Skeletal muscle tissue (tissue), 4 donors: ENCODE measurements around the gene TMEM131L. TPM values are rescaled to one million over a fixed set of nuclear protein-coding genes. Genes with fewer than 3 reads are reported as not detected.
"Not testable (repeated sequence)": the region's sequence is repeated elsewhere in the genome, so short reads cannot be mapped to it uniquely, and the experiment has no call there.

ENCODE experiments used
- H3K27ac ChIP-seq: one replicate; pipeline ENCODE4 v1.7.0; 2013; ENCODE audit warnings: mild to moderate bottlenecking, low read depth, low read length, inconsistent platforms
- H3K27me3 ChIP-seq, 3 donors: one replicate each; pipeline ENCODE4 v1.7.0; 2013; ENCODE audit warnings: low read length in 3 of 3; ENCODE audit not compliant: control insufficient read depth in 3 of 3, insufficient read depth in 3 of 3
- H3K36me3 ChIP-seq, 3 donors: one replicate each; pipeline ENCODE4 v1.7.0; 2013; ENCODE audit warnings: low read length in 3 of 3; ENCODE audit not compliant: control insufficient read depth in 3 of 3, insufficient read depth in 3 of 3
- H3K4me1 ChIP-seq, 3 donors: one replicate each; pipeline ENCODE4 v1.7.0; 2013; ENCODE audit warnings: low read length in 3 of 3, mild to moderate bottlenecking in 3 of 3; ENCODE audit not compliant: control insufficient read depth in 3 of 3, insufficient read depth in 3 of 3
- H3K4me3 ChIP-seq, 3 donors: one replicate each; pipeline ENCODE4 v1.7.0; 2013; ENCODE audit warnings: low read length in 3 of 3
- H3K9ac ChIP-seq, 3 donors: one replicate each; pipeline ENCODE4 v1.7.0; 2013; ENCODE audit warnings: low read length in 3 of 3, mild to moderate bottlenecking in 3 of 3, moderate library complexity in 2 of 3, low read depth in 1 of 3
- H3K9me3 ChIP-seq, 3 donors: one replicate each; pipeline ENCODE4 v1.7.0; 2013; ENCODE audit warnings: low read length in 3 of 3; ENCODE audit not compliant: control insufficient read depth in 3 of 3
- total RNA-seq: library from RNA; depleted of rRNA; stranded (reverse); fragments of >200 nt; gene quantifications from one replicate; pipeline ENCODE4 v1.2.3, GENCODE V29; 2014
- donor health status: Osteomylitis.

Gene TMEM131L, protein sequence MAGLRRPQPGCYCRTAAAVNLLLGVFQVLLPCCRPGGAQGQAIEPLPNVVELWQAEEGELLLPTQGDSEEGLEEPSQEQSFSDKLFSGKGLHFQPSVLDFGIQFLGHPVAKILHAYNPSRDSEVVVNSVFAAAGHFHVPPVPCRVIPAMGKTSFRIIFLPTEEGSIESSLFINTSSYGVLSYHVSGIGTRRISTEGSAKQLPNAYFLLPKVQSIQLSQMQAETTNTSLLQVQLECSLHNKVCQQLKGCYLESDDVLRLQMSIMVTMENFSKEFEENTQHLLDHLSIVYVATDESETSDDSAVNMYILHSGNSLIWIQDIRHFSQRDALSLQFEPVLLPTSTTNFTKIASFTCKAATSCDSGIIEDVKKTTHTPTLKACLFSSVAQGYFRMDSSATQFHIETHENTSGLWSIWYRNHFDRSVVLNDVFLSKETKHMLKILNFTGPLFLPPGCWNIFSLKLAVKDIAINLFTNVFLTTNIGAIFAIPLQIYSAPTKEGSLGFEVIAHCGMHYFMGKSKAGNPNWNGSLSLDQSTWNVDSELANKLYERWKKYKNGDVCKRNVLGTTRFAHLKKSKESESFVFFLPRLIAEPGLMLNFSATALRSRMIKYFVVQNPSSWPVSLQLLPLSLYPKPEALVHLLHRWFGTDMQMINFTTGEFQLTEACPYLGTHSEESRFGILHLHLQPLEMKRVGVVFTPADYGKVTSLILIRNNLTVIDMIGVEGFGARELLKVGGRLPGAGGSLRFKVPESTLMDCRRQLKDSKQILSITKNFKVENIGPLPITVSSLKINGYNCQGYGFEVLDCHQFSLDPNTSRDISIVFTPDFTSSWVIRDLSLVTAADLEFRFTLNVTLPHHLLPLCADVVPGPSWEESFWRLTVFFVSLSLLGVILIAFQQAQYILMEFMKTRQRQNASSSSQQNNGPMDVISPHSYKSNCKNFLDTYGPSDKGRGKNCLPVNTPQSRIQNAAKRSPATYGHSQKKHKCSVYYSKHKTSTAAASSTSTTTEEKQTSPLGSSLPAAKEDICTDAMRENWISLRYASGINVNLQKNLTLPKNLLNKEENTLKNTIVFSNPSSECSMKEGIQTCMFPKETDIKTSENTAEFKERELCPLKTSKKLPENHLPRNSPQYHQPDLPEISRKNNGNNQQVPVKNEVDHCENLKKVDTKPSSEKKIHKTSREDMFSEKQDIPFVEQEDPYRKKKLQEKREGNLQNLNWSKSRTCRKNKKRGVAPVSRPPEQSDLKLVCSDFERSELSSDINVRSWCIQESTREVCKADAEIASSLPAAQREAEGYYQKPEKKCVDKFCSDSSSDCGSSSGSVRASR (N-terminal part only)
- total RNA-seq = 69.4 TPM

DNA sequence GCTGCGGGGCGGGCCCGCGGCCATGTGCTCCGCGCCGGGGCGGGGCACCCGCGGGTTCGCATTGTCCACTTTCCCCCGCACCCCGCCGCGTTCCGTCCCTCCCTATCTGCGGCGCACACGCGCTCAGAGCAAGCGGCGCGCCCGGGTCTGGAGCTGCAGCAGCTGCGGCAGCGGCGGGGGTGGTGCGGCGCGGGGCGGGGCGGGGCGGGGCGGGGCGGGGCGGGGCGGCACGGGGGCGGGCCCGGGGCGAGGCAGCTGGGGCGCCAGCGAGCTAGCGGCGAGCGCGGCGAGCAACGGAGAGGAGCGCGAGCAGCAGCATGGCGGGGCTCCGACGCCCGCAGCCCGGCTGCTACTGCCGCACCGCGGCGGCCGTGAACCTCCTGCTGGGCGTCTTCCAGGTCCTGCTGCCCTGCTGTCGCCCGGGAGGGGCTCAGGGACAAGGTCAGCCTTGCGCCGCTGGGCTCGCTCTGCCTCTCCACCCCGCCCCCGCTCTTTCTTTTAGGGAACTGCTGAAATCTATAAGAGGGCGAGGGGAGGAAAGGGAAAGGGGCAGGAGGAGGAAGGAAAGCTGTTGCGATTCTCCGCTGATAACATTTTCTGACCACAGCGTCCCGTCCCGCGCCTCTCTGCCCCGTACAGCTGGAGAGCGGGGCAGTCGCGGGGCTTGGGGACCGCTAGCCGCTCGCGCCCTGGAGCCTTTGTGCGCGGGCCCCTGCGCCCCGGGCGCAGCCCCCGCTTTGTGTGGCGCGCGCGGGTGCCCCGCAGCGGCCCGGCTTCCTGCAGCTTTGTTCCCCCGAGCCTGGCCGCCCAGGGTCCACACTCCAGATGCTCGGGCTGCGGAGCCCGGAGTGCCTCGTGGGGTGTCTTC is at the start of gene TMEM131L:
TMEM131L (plus strand) TSS at position 280 of the 868 bp plus-strand sequence; CDS start at position 318, 38 bp downstream.
- Histone ChIP-seq H3K36me3 (no peaks in the 10 kb centered on the region), H3K9me3 (no peaks in the 10 kb centered on the region), H3K4me1 (peaks cover 35 to 48% (median 43%) of the 10 kb centered on the region in 3 donors), H3K27me3 (no peaks in the 10 kb centered on the region), H3K4me3 (peak within 1 kb of the TSS; percentile 74 to 87 (median 84)), H3K9ac (peak within 1 kb of the TSS; percentile 88 to 97 (median 92)), H3K27ac (peak within 1 kb of the TSS; percentile 92)

DNA sequence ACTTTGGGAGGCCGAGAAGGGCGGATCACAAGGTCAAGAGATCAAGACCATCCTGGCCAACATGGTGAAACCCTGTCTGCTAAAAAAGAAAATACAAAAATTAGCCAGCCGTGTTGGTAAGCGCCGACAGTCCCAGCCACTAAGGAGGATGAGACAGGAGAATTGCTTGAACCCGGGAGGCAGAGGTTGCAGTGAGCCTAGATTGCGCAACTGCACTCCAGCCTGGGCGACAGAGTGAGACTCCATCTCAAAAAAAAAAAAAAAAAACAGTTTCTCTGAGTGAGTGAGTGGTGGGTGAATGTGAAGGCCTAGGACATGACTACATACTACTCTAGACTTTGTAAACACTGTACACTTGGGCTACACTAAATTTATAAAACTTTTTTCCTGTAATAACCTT is 49.7 kb upstream of the TMEM131L start:
- not testable (repeated sequence) for H3K4me3 ChIP-seq

DNA sequence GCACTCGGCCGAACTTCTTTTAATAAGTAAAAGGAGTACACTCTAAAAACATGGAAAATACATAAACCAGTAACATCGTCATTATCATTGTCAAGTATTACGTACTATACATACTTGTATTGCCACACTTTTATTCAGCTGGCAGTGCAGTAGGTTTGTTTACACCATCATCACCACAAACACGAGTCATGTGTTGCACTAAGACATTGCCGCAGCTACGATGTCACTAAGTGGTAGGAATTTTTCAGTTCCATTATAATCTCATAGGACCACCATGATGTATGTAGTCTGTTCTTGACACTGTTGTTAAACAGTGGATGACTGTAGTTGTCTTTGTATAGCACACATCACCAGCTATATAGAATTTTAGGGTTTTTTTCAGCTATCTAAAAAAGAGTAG is 48.0 kb upstream of the TMEM131L start:
- no peaks in the 10 kb centered on the region for H3K27me3 ChIP-seq
- H3K9me3 ChIP-seq = no peaks in the 10 kb centered on the region
- no peak overlapping the region for H3K27ac ChIP-seq
- H3K36me3 ChIP-seq = no peaks in the 10 kb centered on the region
- no peak overlapping the region for H3K9ac ChIP-seq
- no peak overlapping the region for H3K4me3 ChIP-seq
- no peaks in the 10 kb centered on the region for H3K4me1 ChIP-seq

More for the DNA sequence above, 49.7 kb upstream of the TMEM131L start:
- H3K9ac ChIP-seq, H3K4me1 ChIP-seq, H3K36me3 ChIP-seq, H3K9me3 ChIP-seq, H3K27ac ChIP-seq, H3K27me3 ChIP-seq: not testable (repeated sequence)

- Histone ChIP-seq H3K27me3 (no peaks in the 10 kb centered on the region), H3K9ac (no peak overlapping the region), H3K9me3 (no peaks in the 10 kb centered on the region), H3K4me3 (no peak overlapping the region), H3K27ac (no peak overlapping the region), H3K36me3 (no peaks in the 10 kb centered on the region), H3K4me1 (no peaks in the 10 kb centered on the region)
Observed at GRCh38 chr4:153418558-153418957, 47.6 kb upstream of the TMEM131L start.

GRCh38 chr4:153419029-153419428 is 47.1 kb upstream of the TMEM131L start:
- H3K27ac ChIP-seq = no peak overlapping the region

GRCh38 chr4:153419673-153420278 is 46.4 kb upstream of the TMEM131L start:
- Histone ChIP-seq H3K36me3 (no peaks in the 10 kb centered on the region), H3K27ac (no peak overlapping the region), H3K9ac (no peak overlapping the region), H3K9me3 (no peaks in the 10 kb centered on the region), H3K27me3 (no peaks in the 10 kb centered on the region), H3K4me1 (no peaks in the 10 kb centered on the region), H3K4me3 (no peak overlapping the region)

More at GRCh38 chr4:153419029-153419428, 47.1 kb upstream of the TMEM131L start:
- H3K4me1 ChIP-seq = no peaks in the 10 kb centered on the region
- H3K9me3 ChIP-seq = no peaks in the 10 kb centered on the region
- H3K9ac ChIP-seq = no peak overlapping the region
- no peaks in the 10 kb centered on the region for H3K36me3 ChIP-seq
- H3K27me3 ChIP-seq = no peaks in the 10 kb centered on the region
- no peak overlapping the region for H3K4me3 ChIP-seq

DNA sequence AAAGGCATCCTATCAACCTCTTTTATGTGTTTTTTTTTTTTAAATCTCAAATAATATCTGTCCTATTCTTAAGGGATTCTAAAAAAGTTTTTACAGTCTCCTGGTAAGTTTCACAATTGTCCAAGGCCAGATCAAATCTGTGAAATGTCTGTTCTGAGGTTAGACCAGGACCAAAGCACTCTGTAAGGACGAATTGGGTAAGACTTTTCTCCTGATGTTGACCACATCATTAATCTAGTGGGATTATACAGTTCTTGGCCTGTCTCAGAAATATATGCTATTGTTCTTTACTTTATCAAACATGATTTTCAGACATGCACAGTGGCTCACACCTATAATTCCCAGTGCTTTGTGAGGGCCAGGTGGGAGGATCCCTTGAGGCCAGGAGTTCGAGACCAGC is 45.8 kb upstream of the TMEM131L start:
- Histone ChIP-seq H3K9ac (no peak overlapping the region), H3K36me3 (no peaks in the 10 kb centered on the region), H3K9me3 (no peaks in the 10 kb centered on the region), H3K27me3 (no peaks in the 10 kb centered on the region), H3K4me1 (no peaks in the 10 kb centered on the region), H3K4me3 (no peak overlapping the region), H3K27ac (no peak overlapping the region)

- Histone ChIP-seq H3K27me3 (no peaks in the 10 kb centered on the region), H3K27ac (no peak overlapping the region), H3K4me3 (no peak overlapping the region), H3K4me1 (no peaks in the 10 kb centered on the region), H3K9me3 (no peaks in the 10 kb centered on the region), H3K9ac (no peak overlapping the region), H3K36me3 (no peaks in the 10 kb centered on the region)
Observed at GRCh38 chr4:153421941-153422340, 44.2 kb upstream of the TMEM131L start.
